Osteoblast (primary cell): Measurements from ENCODE around the gene PLEKHG4B. TPM values are rescaled to one million over a fixed set of nuclear protein-coding genes. Genes with fewer than 3 reads are reported as not detected.

Experiments used
- DNase-seq: peaks from one replicate; pipeline ENCODE4 v3.0.0; 2011; ENCODE audit warnings: low spot score, mixed read lengths; ENCODE audit not compliant: insufficient read length; ENCODE audit errors: missing footprints
- H2AFZ ChIP-seq: 2 replicates; pipeline ENCODE4 v1.6.0; 2011; ENCODE audit warnings: mild to moderate bottlenecking, low read length
- H3K27ac ChIP-seq: 2 replicates; pipeline ENCODE4 v1.5.1; 2011; ENCODE audit warnings: mild to moderate bottlenecking, low read depth, low read length, moderate library complexity
- H3K27me3 ChIP-seq: 2 replicates; pipeline ENCODE4 v1.6.0; 2012; ENCODE audit warnings: mild to moderate bottlenecking, control low read depth, inconsistent platforms, low read length, moderate library complexity; ENCODE audit not compliant: insufficient read depth
- H3K36me3 ChIP-seq: 2 replicates; pipeline ENCODE4 v1.5.1; 2011; ENCODE audit warnings: mild to moderate bottlenecking, low read length, control low read depth, moderate library complexity; ENCODE audit not compliant: insufficient read depth
- H3K4me1 ChIP-seq: 2 replicates; pipeline ENCODE4 v1.5.1; 2011; ENCODE audit warnings: mild to moderate bottlenecking, low read length, control low read depth, moderate library complexity; ENCODE audit not compliant: insufficient read depth
- H3K4me2 ChIP-seq: 2 replicates; pipeline ENCODE4 v1.6.0; 2011; ENCODE audit warnings: mild to moderate bottlenecking, low read length; ENCODE audit not compliant: insufficient read depth
- H3K4me3 ChIP-seq: fragments of 200-600 bp; sonication (generic); 3 replicates; pipeline ENCODE4 v1.5.1; 2012; ENCODE audit warnings: mild to moderate bottlenecking, low read length, inconsistent platforms; ENCODE audit not compliant: insufficient read depth
- H3K79me2 ChIP-seq: 2 replicates; pipeline ENCODE4 v1.6.0; 2012; ENCODE audit warnings: mild to moderate bottlenecking, low read length, control low read depth, inconsistent platforms; ENCODE audit not compliant: insufficient read depth
- H3K9me3 ChIP-seq: 2 replicates; pipeline ENCODE4 v1.5.1; 2011; ENCODE audit warnings: low read depth, low read length, control low read depth
- H4K20me1 ChIP-seq: 2 replicates; pipeline ENCODE4 v1.6.0; 2012; ENCODE audit warnings: mild to moderate bottlenecking, low read length, control low read depth; ENCODE audit not compliant: insufficient read depth
- CTCF ChIP-seq: IDR thresholded peaks from 2 replicates; pipeline ENCODE4 v1.5.1; 2011; ENCODE audit warnings: mild to moderate bottlenecking, low read depth, low read length, moderate library complexity; ENCODE audit errors: extremely low read depth
- total RNA-seq: library from RNA; depleted of rRNA; stranded (reverse); fragments of >200 nt; gene quantifications from 2 replicates; pipeline ENCODE4 v1.2.3, GENCODE V29; 2012

The PLEKHG4B gene
- total RNA-seq, 1 donor = 0.36 TPM

- Histone ChIP-seq H3K4me1 (peaks cover 3% of the 10 kb centered on the region), H2AFZ (no peak overlapping the region), H3K4me3 (no peak overlapping the region), H3K27me3 (peaks cover 45% of the 10 kb centered on the region), H3K79me2 (no peaks in the 10 kb centered on the region), H4K20me1 (no peaks in the 10 kb centered on the region), H3K36me3 (no peaks in the 10 kb centered on the region), H3K4me2 (no peak overlapping the region), H3K27ac (no peak overlapping the region), H3K9me3 (no peaks in the 10 kb centered on the region)
- TF ChIP-seq CTCF = no peak
- peak; percentile 59 for DNase-seq
Observed at GRCh38 chr5:82570-82969, 9.4 kb upstream of the PLEKHG4B start.

GRCh38 chr5:83029-83428, 8.9 kb upstream of the PLEKHG4B start:
- Histone ChIP-seq H3K27me3 (peaks cover 47% of the 10 kb centered on the region), H3K4me2 (no peak overlapping the region), H3K4me1 (peaks cover 3% of the 10 kb centered on the region), H3K4me3 (no peak overlapping the region), H3K27ac (no peak overlapping the region), H3K9me3 (no peaks in the 10 kb centered on the region), H4K20me1 (no peaks in the 10 kb centered on the region), H3K79me2 (no peaks in the 10 kb centered on the region), H2AFZ (no peak overlapping the region), H3K36me3 (no peaks in the 10 kb centered on the region)
- no peak for TF ChIP-seq CTCF
- no peak for DNase-seq

- H3K4me1 ChIP-seq = peaks cover 3% of the 10 kb centered on the region
- TF ChIP-seq CTCF = no peak
- H3K4me2 ChIP-seq = no peak overlapping the region
- H3K27me3 ChIP-seq = peaks cover 59% of the 10 kb centered on the region
- no peaks in the 10 kb centered on the region for H3K9me3 ChIP-seq
- H3K27ac ChIP-seq = no peak overlapping the region
- no peak overlapping the region for H3K4me3 ChIP-seq
- DNase-seq = peak; percentile 45
- H3K36me3 ChIP-seq = no peaks in the 10 kb centered on the region
- no peak overlapping the region for H2AFZ ChIP-seq
- H3K79me2 ChIP-seq = no peaks in the 10 kb centered on the region
- H4K20me1 ChIP-seq = no peaks in the 10 kb centered on the region
Observed at GRCh38 chr5:85334-85995, 6.5 kb upstream of the PLEKHG4B start.

- Histone ChIP-seq H3K9me3 (no peaks in the 10 kb centered on the region), H3K27ac (no peak overlapping the region), H3K4me3 (no peak overlapping the region), H2AFZ (no peak overlapping the region), H3K36me3 (no peaks in the 10 kb centered on the region), H3K79me2 (no peaks in the 10 kb centered on the region), H3K4me2 (no peak overlapping the region), H3K4me1 (no peaks in the 10 kb centered on the region), H4K20me1 (no peaks in the 10 kb centered on the region), H3K27me3 (peaks cover 74% of the 10 kb centered on the region)
- DNase-seq = peak; percentile 41
- no peak for TF ChIP-seq CTCF
Observed at GRCh38 chr5:89337-90286, 2.4 kb upstream of the PLEKHG4B start.
